ENCODE data around the gene FGF19. TPM values are rescaled to one million over a fixed set of nuclear protein-coding genes. Genes with fewer than 3 reads are reported as not detected.

The FGF19 gene
- total and polyA plus RNA-seq, 9 of the 15 experiments (the other 6 are each of a cell fraction or from before 2014, with no cell fraction given): 0.11 TPM; not detected in 8

DNA sequence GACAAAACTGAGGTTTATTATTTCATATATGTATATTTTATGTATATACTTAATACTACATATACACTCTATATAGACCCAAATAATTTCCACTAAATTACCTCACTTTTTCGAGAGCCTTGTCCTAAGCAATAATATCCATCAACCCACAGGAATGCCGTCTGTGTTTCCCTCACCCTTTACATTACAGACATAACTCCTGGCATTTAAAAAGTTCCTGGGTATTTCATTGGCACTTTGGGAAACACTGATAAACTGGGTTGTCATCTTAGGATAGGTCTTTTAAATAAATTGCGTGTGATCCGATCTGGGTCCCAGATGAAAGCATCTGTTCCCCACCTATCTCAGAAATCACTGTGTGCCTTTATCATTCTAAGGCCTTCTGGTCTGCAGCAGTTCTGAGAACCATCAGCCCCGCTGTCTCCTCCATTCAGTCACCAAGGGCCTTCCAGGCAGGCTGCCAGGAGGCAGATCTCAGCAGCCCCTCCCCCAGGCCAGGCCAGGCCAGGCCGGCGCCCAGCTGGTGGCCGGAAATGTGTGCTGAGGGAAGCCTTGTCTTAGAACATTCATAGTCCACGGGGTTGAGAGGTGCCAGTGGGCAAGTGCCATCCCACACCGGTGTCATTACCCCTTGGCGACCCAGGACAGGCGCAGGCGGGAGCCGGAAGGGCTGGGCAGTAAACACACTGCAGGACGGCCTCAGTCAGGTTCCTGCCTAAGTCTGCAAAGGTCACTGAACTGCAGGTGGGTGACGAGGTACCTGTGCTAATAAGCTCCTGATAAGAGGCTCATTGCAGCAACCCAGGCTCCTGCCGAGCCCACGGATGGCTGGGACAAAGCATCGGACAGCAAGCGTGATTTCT lies 3.3 kb downstream of the FGF19 start (continued):
- TF ChIP-seq MEIS2 (IDR thresholded peaks at IDR 0.05; ENCODE audit: partially characterized antibody) (peak; percentile 62), CBFA2T2 (conservative IDR thresholded peaks at IDR 0.05) (peak; percentile 84), PML (IDR thresholded peaks at IDR 0.05; ENCODE audit: low read length) (peak; percentile 75), NFIC (IDR thresholded peaks at IDR 0.05) (peak; percentile 95), GATA2 (CRISPR knock-in tag; IDR thresholded peaks at IDR 0.05) (0 out of 2 replicates have a peak, but pooled peaks have one; percentile 10), ZFPM2 (CRISPR knock-in tag; IDR thresholded peaks at IDR 0.05) (no peak), NRF1 (conservative IDR thresholded peaks at IDR 0.05 in 1 of 2, IDR thresholded peaks at IDR 0.05 in 1 of 2) (0 out of 4 replicates have a peak, but pooled peaks of 1 of the 2 experiments have one; percentile 23), ATF1 (CRISPR knock-in tag; IDR thresholded peaks at IDR 0.05) (no peak), ATF1 (tag; IDR thresholded peaks at IDR 0.05) (peak; percentile 29; the same call in 1 of the 2 replicates), KLF16 (IDR thresholded peaks at IDR 0.05) (peak; percentile 73), ZNF766 (CRISPR knock-in tag; conservative IDR thresholded peaks at IDR 0.05) (peak; percentile 40; the same call in 1 of the 2 replicates), CXXC5 (CRISPR knock-in tag; IDR thresholded peaks at IDR 0.05) (peak; percentile 33), CTBP1 (IDR thresholded peaks at IDR 0.05; ENCODE audit: borderline replicate concordance) (peak; percentile 81; the same call in 1 of the 2 replicates), MTA3 (IDR thresholded peaks at IDR 0.05; ENCODE audit: borderline replicate concordance) (0 out of 2 replicates have a peak, but pooled peaks have one; percentile 58), ETV1 (tag; conservative IDR thresholded peaks at IDR 0.05; ENCODE audit: low read depth) (peak; percentile 82), ZSCAN32 (CRISPR knock-in tag; IDR thresholded peaks at IDR 0.05) (no peak), DPF2 (IDR thresholded peaks at IDR 0.05) (peak; percentile 72), PTRF (tag; IDR thresholded peaks at IDR 0.05) (no peak), TAL1 (IDR thresholded peaks at IDR 0.05) (peak; percentile 73), ELF2 (CRISPR knock-in tag; IDR thresholded peaks at IDR 0.05) (no peak), SMARCA5 (IDR thresholded peaks at IDR 0.05) (no peak), ZBTB1 (CRISPR knock-in tag; IDR thresholded peaks at IDR 0.05; ENCODE audit: borderline replicate concordance, low read depth) (no peak)
- TF ChIP-seq, protein P1, sequence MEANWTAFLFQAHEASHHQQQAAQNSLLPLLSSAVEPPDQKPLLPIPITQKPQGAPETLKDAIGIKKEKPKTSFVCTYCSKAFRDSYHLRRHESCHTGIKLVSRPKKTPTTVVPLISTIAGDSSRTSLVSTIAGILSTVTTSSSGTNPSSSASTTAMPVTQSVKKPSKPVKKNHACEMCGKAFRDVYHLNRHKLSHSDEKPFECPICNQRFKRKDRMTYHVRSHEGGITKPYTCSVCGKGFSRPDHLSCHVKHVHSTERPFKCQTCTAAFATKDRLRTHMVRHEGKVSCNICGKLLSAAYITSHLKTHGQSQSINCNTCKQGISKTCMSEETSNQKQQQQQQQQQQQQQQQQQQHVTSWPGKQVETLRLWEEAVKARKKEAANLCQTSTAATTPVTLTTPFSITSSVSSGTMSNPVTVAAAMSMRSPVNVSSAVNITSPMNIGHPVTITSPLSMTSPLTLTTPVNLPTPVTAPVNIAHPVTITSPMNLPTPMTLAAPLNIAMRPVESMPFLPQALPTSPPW (CRISPR knock-in tag; IDR thresholded peaks at IDR 0.05): peak; percentile 12; the same call in 1 of the 2 replicates
- TF ChIP-seq, protein P2, sequence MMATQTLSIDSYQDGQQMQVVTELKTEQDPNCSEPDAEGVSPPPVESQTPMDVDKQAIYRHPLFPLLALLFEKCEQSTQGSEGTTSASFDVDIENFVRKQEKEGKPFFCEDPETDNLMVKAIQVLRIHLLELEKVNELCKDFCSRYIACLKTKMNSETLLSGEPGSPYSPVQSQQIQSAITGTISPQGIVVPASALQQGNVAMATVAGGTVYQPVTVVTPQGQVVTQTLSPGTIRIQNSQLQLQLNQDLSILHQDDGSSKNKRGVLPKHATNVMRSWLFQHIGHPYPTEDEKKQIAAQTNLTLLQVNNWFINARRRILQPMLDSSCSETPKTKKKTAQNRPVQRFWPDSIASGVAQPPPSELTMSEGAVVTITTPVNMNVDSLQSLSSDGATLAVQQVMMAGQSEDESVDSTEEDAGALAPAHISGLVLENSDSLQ (IDR thresholded peaks at IDR 0.05): peak; percentile 46; the same call in 1 of the 2 replicates
- TF ChIP-seq, protein P3, sequence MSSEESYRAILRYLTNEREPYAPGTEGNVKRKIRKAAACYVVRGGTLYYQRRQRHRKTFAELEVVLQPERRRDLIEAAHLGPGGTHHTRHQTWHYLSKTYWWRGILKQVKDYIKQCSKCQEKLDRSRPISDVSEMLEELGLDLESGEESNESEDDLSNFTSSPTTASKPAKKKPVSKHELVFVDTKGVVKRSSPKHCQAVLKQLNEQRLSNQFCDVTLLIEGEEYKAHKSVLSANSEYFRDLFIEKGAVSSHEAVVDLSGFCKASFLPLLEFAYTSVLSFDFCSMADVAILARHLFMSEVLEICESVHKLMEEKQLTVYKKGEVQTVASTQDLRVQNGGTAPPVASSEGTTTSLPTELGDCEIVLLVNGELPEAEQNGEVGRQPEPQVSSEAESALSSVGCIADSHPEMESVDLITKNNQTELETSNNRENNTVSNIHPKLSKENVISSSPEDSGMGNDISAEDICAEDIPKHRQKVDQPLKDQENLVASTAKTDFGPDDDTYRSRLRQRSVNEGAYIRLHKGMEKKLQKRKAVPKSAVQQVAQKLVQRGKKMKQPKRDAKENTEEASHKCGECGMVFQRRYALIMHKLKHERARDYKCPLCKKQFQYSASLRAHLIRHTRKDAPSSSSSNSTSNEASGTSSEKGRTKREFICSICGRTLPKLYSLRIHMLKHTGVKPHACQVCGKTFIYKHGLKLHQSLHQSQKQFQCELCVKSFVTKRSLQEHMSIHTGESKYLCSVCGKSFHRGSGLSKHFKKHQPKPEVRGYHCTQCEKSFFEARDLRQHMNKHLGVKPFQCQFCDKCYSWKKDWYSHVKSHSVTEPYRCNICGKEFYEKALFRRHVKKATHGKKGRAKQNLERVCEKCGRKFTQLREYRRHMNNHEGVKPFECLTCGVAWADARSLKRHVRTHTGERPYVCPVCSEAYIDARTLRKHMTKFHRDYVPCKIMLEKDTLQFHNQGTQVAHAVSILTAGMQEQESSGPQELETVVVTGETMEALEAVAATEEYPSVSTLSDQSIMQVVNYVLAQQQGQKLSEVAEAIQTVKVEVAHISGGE (CRISPR knock-in tag; IDR thresholded peaks at IDR 0.05): 0 out of 6 replicates have a peak, but pooled peaks of 1 of the 3 experiments have one; percentile 27
